ENCODE results near the gene ZNF385A. TPM values are rescaled to one million over a fixed set of nuclear protein-coding genes. Genes with fewer than 3 reads are reported as not detected.

Gene ZNF385A
- total RNA-seq, 1 donor from 2014 or later: 28.3 TPM

DNA sequence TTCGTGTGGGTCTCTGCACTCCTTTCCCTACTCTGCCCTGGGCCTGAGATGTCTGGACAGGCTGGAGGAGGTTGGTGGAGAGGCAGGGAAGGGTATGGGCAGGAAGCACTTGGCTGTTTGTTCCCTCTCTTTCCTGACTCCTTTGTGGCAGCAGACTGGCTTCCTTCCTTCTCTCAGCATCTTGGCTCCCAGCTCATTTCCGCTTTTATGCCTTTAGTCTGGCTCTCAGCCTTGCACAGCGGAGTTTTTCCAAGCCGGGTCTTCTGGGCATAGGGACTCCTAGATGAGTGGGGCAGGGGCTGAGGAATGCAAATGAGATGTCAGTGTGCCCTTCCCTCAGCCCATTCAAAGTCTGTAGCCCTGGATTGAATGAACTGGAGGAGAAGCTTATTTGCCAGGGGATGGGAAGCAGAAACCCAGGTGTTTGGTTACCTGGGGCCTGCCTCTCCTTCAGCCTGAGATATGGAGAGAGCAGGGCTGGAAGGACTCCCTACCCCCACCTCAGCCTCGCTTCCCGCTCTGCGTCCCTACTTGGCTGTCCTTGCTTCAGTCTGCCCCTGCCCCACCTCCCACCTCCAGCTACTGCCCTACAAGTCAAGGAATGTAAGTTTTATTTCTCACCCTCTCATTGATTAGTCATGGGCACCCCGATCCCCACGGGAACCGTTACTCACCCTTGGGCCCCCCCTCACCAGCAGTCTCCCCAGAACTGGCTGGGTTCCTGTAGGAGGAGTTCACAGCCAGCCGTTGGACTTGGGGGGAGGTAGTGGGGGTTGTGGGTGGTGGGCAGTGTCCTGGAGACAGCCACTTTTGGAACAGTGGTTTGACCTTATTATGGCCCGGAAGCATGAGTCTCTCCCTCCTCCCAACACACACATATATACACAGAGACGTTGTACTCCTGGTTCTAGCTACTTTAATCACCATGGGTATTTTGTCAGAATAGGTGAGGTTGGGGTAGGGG is 43.8 kb upstream of the ZNF385A start:
- DNase-seq (no peak), ATAC-seq (peak; percentile 5 to 48)
- Histone ChIP-seq H3K4me3 (peak overlapping the region; percentile 19), H3K36me3 (no peaks in the 10 kb centered on the region), H3K27ac (peak overlapping the region; percentile 65), H3K4me1 (peaks cover 75% of the 10 kb centered on the region), H3K27me3 (ENCODE audit: low read depth) (peaks cover 4% of the 10 kb centered on the region), H3K9me3 (no peaks in the 10 kb centered on the region)
- intact Hi-C loops (cut with DNase I): no loop called here
- TF ChIP-seq, protein P1, sequence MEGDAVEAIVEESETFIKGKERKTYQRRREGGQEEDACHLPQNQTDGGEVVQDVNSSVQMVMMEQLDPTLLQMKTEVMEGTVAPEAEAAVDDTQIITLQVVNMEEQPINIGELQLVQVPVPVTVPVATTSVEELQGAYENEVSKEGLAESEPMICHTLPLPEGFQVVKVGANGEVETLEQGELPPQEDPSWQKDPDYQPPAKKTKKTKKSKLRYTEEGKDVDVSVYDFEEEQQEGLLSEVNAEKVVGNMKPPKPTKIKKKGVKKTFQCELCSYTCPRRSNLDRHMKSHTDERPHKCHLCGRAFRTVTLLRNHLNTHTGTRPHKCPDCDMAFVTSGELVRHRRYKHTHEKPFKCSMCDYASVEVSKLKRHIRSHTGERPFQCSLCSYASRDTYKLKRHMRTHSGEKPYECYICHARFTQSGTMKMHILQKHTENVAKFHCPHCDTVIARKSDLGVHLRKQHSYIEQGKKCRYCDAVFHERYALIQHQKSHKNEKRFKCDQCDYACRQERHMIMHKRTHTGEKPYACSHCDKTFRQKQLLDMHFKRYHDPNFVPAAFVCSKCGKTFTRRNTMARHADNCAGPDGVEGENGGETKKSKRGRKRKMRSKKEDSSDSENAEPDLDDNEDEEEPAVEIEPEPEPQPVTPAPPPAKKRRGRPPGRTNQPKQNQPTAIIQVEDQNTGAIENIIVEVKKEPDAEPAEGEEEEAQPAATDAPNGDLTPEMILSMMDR (IDR thresholded peaks at IDR 0.05): no peak

DNA sequence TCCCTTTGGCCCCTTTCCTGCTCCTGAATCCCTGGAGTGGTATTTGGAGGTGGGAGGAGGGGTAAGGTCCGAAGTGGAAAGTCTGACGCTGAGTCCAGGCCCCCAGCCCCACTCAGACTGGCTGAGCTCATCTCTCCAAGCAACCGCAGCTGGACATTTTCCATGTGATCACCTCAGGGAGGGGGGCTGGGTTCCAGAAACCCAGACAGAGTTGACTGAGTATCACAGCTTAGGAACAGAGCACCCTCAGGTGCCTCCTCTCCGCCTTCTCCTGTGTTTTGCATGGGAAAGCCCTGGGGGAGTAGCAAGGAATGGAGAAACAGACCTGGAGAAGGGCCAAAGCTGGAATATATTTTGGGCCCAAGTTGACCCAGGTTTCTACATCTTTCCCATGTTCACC is 42.6 kb upstream of the ZNF385A start:
- intact Hi-C loops (cut with DNase I): no loop called here
- DNase-seq (no peak), ATAC-seq (no peak)
- H3K9me3 ChIP-seq: no peaks in the 10 kb centered on the region
- H3K27me3 ChIP-seq (ENCODE audit: low read depth): peaks cover 4% of the 10 kb centered on the region
- no peaks in the 10 kb centered on the region for H3K36me3 ChIP-seq
- TF ChIP-seq, protein P1 (IDR thresholded peaks at IDR 0.05): no peak
- no peak overlapping the region for H3K4me3 ChIP-seq
- H3K4me1 ChIP-seq: peaks cover 63% of the 10 kb centered on the region
- peak overlapping the region; percentile 46 for H3K27ac ChIP-seq

DNA sequence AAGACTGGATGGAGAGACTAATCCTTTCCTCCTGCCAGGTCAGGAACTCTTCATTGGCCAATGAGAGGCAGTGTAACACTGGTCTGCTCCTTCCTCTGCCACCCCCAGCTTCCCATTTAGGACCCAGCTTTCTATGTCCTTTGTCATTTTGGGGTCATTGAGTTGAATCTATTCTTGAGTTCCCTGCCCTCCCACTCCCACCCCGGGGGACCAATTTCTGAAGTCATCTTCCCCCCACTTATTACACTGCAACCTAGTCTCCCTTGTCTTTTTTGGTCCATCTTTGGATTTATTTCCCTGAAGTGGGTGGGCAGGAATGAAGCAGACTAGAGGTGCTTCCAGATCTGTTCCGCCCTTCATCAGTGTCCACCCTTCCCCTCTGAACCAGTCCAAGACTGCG is 42.2 kb upstream of the ZNF385A start:
- peak overlapping the region; percentile 46 for H3K27ac ChIP-seq
- no peaks in the 10 kb centered on the region for H3K9me3 ChIP-seq
- peaks cover 4% of the 10 kb centered on the region for H3K27me3 ChIP-seq (ENCODE audit: low read depth)
- no peaks in the 10 kb centered on the region for H3K36me3 ChIP-seq
- TF ChIP-seq, protein P1 (IDR thresholded peaks at IDR 0.05): no peak
- H3K4me3 ChIP-seq: no peak overlapping the region
- peaks cover 59% of the 10 kb centered on the region for H3K4me1 ChIP-seq
- intact Hi-C loops (cut with DNase I): no loop called here
- no peak for DNase-seq
- ATAC-seq: no peak

- TF ChIP-seq, protein P1 (IDR thresholded peaks at IDR 0.05): no peak
- Histone ChIP-seq H3K4me3 (no peak overlapping the region), H3K4me1 (peaks cover 54% of the 10 kb centered on the region), H3K27me3 (ENCODE audit: low read depth) (peaks cover 4% of the 10 kb centered on the region), H3K36me3 (no peaks in the 10 kb centered on the region), H3K9me3 (no peaks in the 10 kb centered on the region), H3K27ac (no peak overlapping the region)
- intact Hi-C loops (cut with DNase I): no loop called here
- no peak for DNase-seq
- no peak for ATAC-seq
Measured at GRCh38 chr12:54425702-54426101, 41.2 kb upstream of the ZNF385A start.

GRCh38 chr12:54424224-54424623 is 39.7 kb upstream of the ZNF385A start:
- DNase-seq (no peak), ATAC-seq (no peak)
- Histone ChIP-seq H3K9me3 (no peaks in the 10 kb centered on the region), H3K4me1 (peaks cover 56% of the 10 kb centered on the region), H3K27me3 (ENCODE audit: low read depth) (peaks cover 4% of the 10 kb centered on the region), H3K27ac (no peak overlapping the region), H3K4me3 (no peak overlapping the region), H3K36me3 (no peaks in the 10 kb centered on the region)
- TF ChIP-seq, protein P1 (IDR thresholded peaks at IDR 0.05): no peak
- intact Hi-C loops (cut with DNase I): no loop called here
